ENCODE measurements around the gene THSD4. TPM values are rescaled to one million over a fixed set of nuclear protein-coding genes. Genes with fewer than 3 reads are reported as not detected.

THSD4 gene
- total RNA-seq, 1 donor from 2014 or later: not detected

GRCh38 chr15:71756599-71757352 is 641.5 kb downstream of the THSD4 start:
- H3K27ac Mint-ChIP-seq: no peak overlapping the region
- peaks cover 6% of the 10 kb centered on the region for H3K27me3 Mint-ChIP-seq (ENCODE audit: low read depth)
- peaks cover 5% of the 10 kb centered on the region for H3K36me3 Mint-ChIP-seq (ENCODE audit: low read depth)
- intact Hi-C loops (cut with micrococcal nuclease): no loop called here
- DNase-seq (ENCODE audit: low spot score): no peak
- peaks cover 6% of the 10 kb centered on the region for H3K4me1 Mint-ChIP-seq (ENCODE audit: low read depth)
- H3K9me3 Mint-ChIP-seq: peaks cover 13% of the 10 kb centered on the region
- H3K4me3 Mint-ChIP-seq (ENCODE audit: low read depth): no peak overlapping the region

- H3K4me1 Mint-ChIP-seq (ENCODE audit: low read depth): no peaks in the 10 kb centered on the region
- peaks cover 17% of the 10 kb centered on the region for H3K9me3 Mint-ChIP-seq
- DNase-seq (ENCODE audit: low spot score): no peak
- H3K36me3 Mint-ChIP-seq (ENCODE audit: low read depth): peaks cover 5% of the 10 kb centered on the region
- peaks cover 6% of the 10 kb centered on the region for H3K27me3 Mint-ChIP-seq (ENCODE audit: low read depth)
- H3K27ac Mint-ChIP-seq: no peak overlapping the region
- no peak overlapping the region for H3K4me3 Mint-ChIP-seq (ENCODE audit: low read depth)
- intact Hi-C loops (cut with micrococcal nuclease): no loop called here
Measured at GRCh38 chr15:71757741-71758530, 642.7 kb downstream of the THSD4 start.

GRCh38 chr15:71758711-71759110 is 643.4 kb downstream of the THSD4 start:
- Mint-ChIP-seq H3K27ac (no peak overlapping the region), H3K36me3 (ENCODE audit: low read depth) (peaks cover 5% of the 10 kb centered on the region), H3K4me1 (ENCODE audit: low read depth) (no peaks in the 10 kb centered on the region), H3K4me3 (ENCODE audit: low read depth) (no peak overlapping the region), H3K9me3 (peaks cover 17% of the 10 kb centered on the region), H3K27me3 (ENCODE audit: low read depth) (peaks cover 6% of the 10 kb centered on the region)
- intact Hi-C loops (cut with micrococcal nuclease): no loop called here
- DNase-seq (ENCODE audit: low spot score): no peak

GRCh38 chr15:71760852-71761251 is 645.6 kb downstream of the THSD4 start:
- no peak for DNase-seq (ENCODE audit: low spot score)
- H3K27me3 Mint-ChIP-seq (ENCODE audit: low read depth): peaks cover 3% of the 10 kb centered on the region
- no peak overlapping the region for H3K27ac Mint-ChIP-seq
- H3K4me1 Mint-ChIP-seq (ENCODE audit: low read depth): no peaks in the 10 kb centered on the region
- intact Hi-C loops (cut with micrococcal nuclease): no loop called here
- peaks cover 5% of the 10 kb centered on the region for H3K36me3 Mint-ChIP-seq (ENCODE audit: low read depth)
- peaks cover 17% of the 10 kb centered on the region for H3K9me3 Mint-ChIP-seq
- no peak overlapping the region for H3K4me3 Mint-ChIP-seq (ENCODE audit: low read depth)

GRCh38 chr15:71761649-71762048 is 646.4 kb downstream of the THSD4 start:
- Mint-ChIP-seq H3K27ac (no peak overlapping the region), H3K36me3 (ENCODE audit: low read depth) (peaks cover 5% of the 10 kb centered on the region), H3K27me3 (ENCODE audit: low read depth) (peaks cover 3% of the 10 kb centered on the region), H3K4me1 (ENCODE audit: low read depth) (no peaks in the 10 kb centered on the region), H3K4me3 (ENCODE audit: low read depth) (no peak overlapping the region), H3K9me3 (peaks cover 17% of the 10 kb centered on the region)
- intact Hi-C loops (cut with micrococcal nuclease): no loop called here
- no peak for DNase-seq (ENCODE audit: low spot score)

GRCh38 chr15:71768184-71768583 is 652.9 kb downstream of the THSD4 start:
- intact Hi-C loops (cut with micrococcal nuclease): no loop called here
- H3K9me3 Mint-ChIP-seq: no peaks in the 10 kb centered on the region
- H3K27me3 Mint-ChIP-seq (ENCODE audit: low read depth): peaks cover 5% of the 10 kb centered on the region
- H3K27ac Mint-ChIP-seq: no peak overlapping the region
- H3K4me3 Mint-ChIP-seq (ENCODE audit: low read depth): no peak overlapping the region
- no peak for DNase-seq (ENCODE audit: low spot score)
- no peaks in the 10 kb centered on the region for H3K4me1 Mint-ChIP-seq (ENCODE audit: low read depth)
- no peaks in the 10 kb centered on the region for H3K36me3 Mint-ChIP-seq (ENCODE audit: low read depth)

GRCh38 chr15:71773206-71773859 is 658.1 kb downstream of the THSD4 start:
- Mint-ChIP-seq H3K4me3 (ENCODE audit: low read depth) (no peak overlapping the region), H3K9me3 (no peaks in the 10 kb centered on the region)
- intact Hi-C loops (cut with micrococcal nuclease): no loop called here

GRCh38 chr15:71775856-71776255 is 660.6 kb downstream of the THSD4 start:
- H3K4me1 Mint-ChIP-seq (ENCODE audit: low read depth): peaks cover 10% of the 10 kb centered on the region
- no peak overlapping the region for H3K4me3 Mint-ChIP-seq (ENCODE audit: low read depth)
- H3K27me3 Mint-ChIP-seq (ENCODE audit: low read depth): peaks cover 3% of the 10 kb centered on the region
- intact Hi-C loops (cut with micrococcal nuclease): no loop called here
- H3K27ac Mint-ChIP-seq: no peak overlapping the region
- H3K9me3 Mint-ChIP-seq: no peaks in the 10 kb centered on the region
- H3K36me3 Mint-ChIP-seq (ENCODE audit: low read depth): no peaks in the 10 kb centered on the region
- no peak for DNase-seq (ENCODE audit: low spot score)

More at GRCh38 chr15:71773206-71773859, 658.1 kb downstream of the THSD4 start:
- Mint-ChIP-seq H3K27ac (no peak overlapping the region), H3K4me1 (ENCODE audit: low read depth) (no peaks in the 10 kb centered on the region), H3K36me3 (ENCODE audit: low read depth) (no peaks in the 10 kb centered on the region), H3K27me3 (ENCODE audit: low read depth) (peaks cover 3% of the 10 kb centered on the region)
- DNase-seq (ENCODE audit: low spot score): no peak

- H3K27ac Mint-ChIP-seq: no peak overlapping the region
- peaks cover under 1% of the 10 kb centered on the region for H3K27me3 Mint-ChIP-seq (ENCODE audit: low read depth)
- DNase-seq (ENCODE audit: low spot score): no peak
- H3K4me1 Mint-ChIP-seq (ENCODE audit: low read depth): peaks cover 14% of the 10 kb centered on the region
- H3K4me3 Mint-ChIP-seq (ENCODE audit: low read depth): no peak overlapping the region
- no peaks in the 10 kb centered on the region for H3K36me3 Mint-ChIP-seq (ENCODE audit: low read depth)
- no peaks in the 10 kb centered on the region for H3K9me3 Mint-ChIP-seq
- intact Hi-C loops (cut with micrococcal nuclease): no loop called here
Measured at GRCh38 chr15:71776304-71776703, 661.0 kb downstream of the THSD4 start.

- peaks cover 18% of the 10 kb centered on the region for H3K4me1 Mint-ChIP-seq (ENCODE audit: low read depth)
- H3K4me3 Mint-ChIP-seq (ENCODE audit: low read depth): no peak overlapping the region
- H3K27me3 Mint-ChIP-seq (ENCODE audit: low read depth): no peaks in the 10 kb centered on the region
- H3K27ac Mint-ChIP-seq: no peak overlapping the region
- intact Hi-C loops (cut with micrococcal nuclease): no loop called here
- no peak for DNase-seq (ENCODE audit: low spot score)
- no peaks in the 10 kb centered on the region for H3K9me3 Mint-ChIP-seq
- H3K36me3 Mint-ChIP-seq (ENCODE audit: low read depth): no peaks in the 10 kb centered on the region
Measured at GRCh38 chr15:71777216-71777943, 662.1 kb downstream of the THSD4 start.

- intact Hi-C loops (cut with micrococcal nuclease): no loop called here
- no peaks in the 10 kb centered on the region for H3K27me3 Mint-ChIP-seq (ENCODE audit: low read depth)
- no peak overlapping the region for H3K27ac Mint-ChIP-seq
- no peaks in the 10 kb centered on the region for H3K9me3 Mint-ChIP-seq
- no peaks in the 10 kb centered on the region for H3K36me3 Mint-ChIP-seq (ENCODE audit: low read depth)
- H3K4me3 Mint-ChIP-seq (ENCODE audit: low read depth): no peak overlapping the region
- no peak for DNase-seq (ENCODE audit: low spot score)
- peaks cover 18% of the 10 kb centered on the region for H3K4me1 Mint-ChIP-seq (ENCODE audit: low read depth)
Measured at GRCh38 chr15:71779073-71779797, 664.0 kb downstream of the THSD4 start.
